ENCODE results near the gene SMIM23.

SMIM23 gene

GRCh38 chr5:171785517-171785916 lies at the start of gene SMIM23:
SMIM23 (plus strand) TSS chr5:171785817; CDS start chr5:171785872, 55 bp downstream.
- no peak for DNase-seq

- DNase-seq: no peak
Measured at GRCh38 chr5:171736976-171737891, 48.4 kb upstream of the SMIM23 start.

GRCh38 chr5:171738501-171738900 lies 47.1 kb upstream of the SMIM23 start:
- DNase-seq: no peak

GRCh38 chr5:171739271-171739670 lies 46.3 kb upstream of the SMIM23 start:
- no peak for DNase-seq

- no peak for DNase-seq
Measured at GRCh38 chr5:171743436-171744076, 42.1 kb upstream of the SMIM23 start.

GRCh38 chr5:171744264-171744663 lies 41.4 kb upstream of the SMIM23 start:
- DNase-seq: no peak

GRCh38 chr5:171744882-171745281 lies 40.7 kb upstream of the SMIM23 start:
- no peak for DNase-seq

- DNase-seq: no peak
Measured at GRCh38 chr5:171745602-171746001, 40.0 kb upstream of the SMIM23 start.

GRCh38 chr5:171747061-171747859 lies 38.4 kb upstream of the SMIM23 start:
- DNase-seq: no peak

GRCh38 chr5:171748720-171749119 lies 36.9 kb upstream of the SMIM23 start:
- DNase-seq: no peak

GRCh38 chr5:171749365-171749764 lies 36.3 kb upstream of the SMIM23 start:
- DNase-seq: no peak

GRCh38 chr5:171750311-171750788 lies 35.3 kb upstream of the SMIM23 start:
- DNase-seq: no peak

GRCh38 chr5:171755354-171755821 lies 30.2 kb upstream of the SMIM23 start:
- no peak for DNase-seq

GRCh38 chr5:171757853-171758535 lies 27.6 kb upstream of the SMIM23 start:
- DNase-seq: no peak

GRCh38 chr5:171759777-171760176 lies 25.8 kb upstream of the SMIM23 start:
- no peak for DNase-seq

GRCh38 chr5:171762021-171762608 lies 23.5 kb upstream of the SMIM23 start:
- no peak for DNase-seq

- DNase-seq: no peak
Measured at GRCh38 chr5:171762903-171763302, 22.7 kb upstream of the SMIM23 start.

GRCh38 chr5:171764265-171764664 lies 21.4 kb upstream of the SMIM23 start:
- DNase-seq: no peak

GRCh38 chr5:171766875-171767274 lies 18.7 kb upstream of the SMIM23 start:
- DNase-seq: no peak

- no peak for DNase-seq
Measured at GRCh38 chr5:171770153-171770552, 15.5 kb upstream of the SMIM23 start.

- DNase-seq: no peak
Measured at GRCh38 chr5:171771856-171772255, 13.8 kb upstream of the SMIM23 start.

- DNase-seq: no peak
Measured at GRCh38 chr5:171773106-171773505, 12.5 kb upstream of the SMIM23 start.
